Activated gamma-delta T cell (primary cell): ENCODE measurements around the gene HTR3A.

ENCODE experiments used
- DNase-seq: peaks from one replicate; lab custom pipeline; 2025; lab: John Stamatoyannopoulos, UW

Gene HTR3A

GRCh38 chr11:113979431-113979830 lies 4.5 kb downstream of the HTR3A start:
- DNase-seq, result no peak

- no peak for DNase-seq
Measured at GRCh38 chr11:113980785-113981184, 5.9 kb downstream of the HTR3A start.

- no peak for DNase-seq
Measured at GRCh38 chr11:113982306-113982705, 7.4 kb downstream of the HTR3A start.

- DNase-seq, result no peak
Measured at GRCh38 chr11:113984781-113985180, 9.9 kb downstream of the HTR3A start.

- no peak for DNase-seq
Measured at GRCh38 chr11:113985906-113986305, 11.0 kb downstream of the HTR3A start.

GRCh38 chr11:113986351-113987140 lies 11.6 kb downstream of the HTR3A start:
- DNase-seq, result no peak

- no peak for DNase-seq
Measured at GRCh38 chr11:113989381-113989780, 14.5 kb downstream of the HTR3A start.

GRCh38 chr11:113989916-113990315 lies 15.0 kb downstream of the HTR3A start:
- no peak for DNase-seq

- DNase-seq, result no peak
Measured at GRCh38 chr11:113991170-113991569, 16.3 kb downstream of the HTR3A start.

- DNase-seq, result no peak
Measured at GRCh38 chr11:113991718-113992458, 17.0 kb downstream of the HTR3A start.

GRCh38 chr11:113992459-113993110 lies 17.7 kb downstream of the HTR3A start:
- no peak for DNase-seq

GRCh38 chr11:113994077-113994954 lies 19.4 kb downstream of the HTR3A start:
- no peak for DNase-seq

GRCh38 chr11:113997473-113997872 lies 22.6 kb downstream of the HTR3A start:
- DNase-seq, result no peak

- no peak for DNase-seq
Measured at GRCh38 chr11:113998574-113998973, 23.7 kb downstream of the HTR3A start.

- no peak for DNase-seq
Measured at GRCh38 chr11:114000526-114000925, 25.6 kb downstream of the HTR3A start.

- no peak for DNase-seq
Measured at GRCh38 chr11:114001416-114001815, 26.5 kb downstream of the HTR3A start.

GRCh38 chr11:114008331-114008730 lies 33.4 kb downstream of the HTR3A start:
- DNase-seq, result no peak

GRCh38 chr11:114010931-114011330 lies 36.0 kb downstream of the HTR3A start:
- DNase-seq, result no peak

- no peak for DNase-seq
Measured at GRCh38 chr11:114011443-114011842, 36.5 kb downstream of the HTR3A start.

- DNase-seq, result no peak
Measured at GRCh38 chr11:114015117-114015516, 40.2 kb downstream of the HTR3A start.

- DNase-seq, result no peak
Measured at GRCh38 chr11:114016986-114017385, 42.1 kb downstream of the HTR3A start.

- DNase-seq, result no peak
Measured at GRCh38 chr11:114017723-114018122, 42.8 kb downstream of the HTR3A start.
